Frontal cortex (tissue), 4 donors: ENCODE data around the gene AADACL3. TPM values are rescaled to one million over a fixed set of nuclear protein-coding genes. Genes with fewer than 3 reads are reported as not detected.
"Not testable (repeated sequence)": the region's sequence is repeated elsewhere in the genome, so short reads cannot be mapped to it uniquely, and the experiment has no call there.

ENCODE experiments used
- DNase-seq, 2 donors: peaks; one replicate each; pipeline ENCODE4 v3.0.0; 2012; ENCODE audit warnings: low spot score in 2 of 2
- FAIRE-seq: peaks from 2 replicates; lab custom pipeline; 2012; peaks lifted over from hg19 to GRCh38; lab: Jason Lieb, UNC
- total RNA-seq: library from RNA; depleted of rRNA; stranded (reverse); fragments of >200 nt; gene quantifications from one replicate; pipeline ENCODE4 v1.2.3, GENCODE V29; 2014
- donor health status: control.
- donor health status: control.
- donor health status: control.

Gene AADACL3
- total RNA-seq, 1 donor from 2014 or later = not detected

DNA sequence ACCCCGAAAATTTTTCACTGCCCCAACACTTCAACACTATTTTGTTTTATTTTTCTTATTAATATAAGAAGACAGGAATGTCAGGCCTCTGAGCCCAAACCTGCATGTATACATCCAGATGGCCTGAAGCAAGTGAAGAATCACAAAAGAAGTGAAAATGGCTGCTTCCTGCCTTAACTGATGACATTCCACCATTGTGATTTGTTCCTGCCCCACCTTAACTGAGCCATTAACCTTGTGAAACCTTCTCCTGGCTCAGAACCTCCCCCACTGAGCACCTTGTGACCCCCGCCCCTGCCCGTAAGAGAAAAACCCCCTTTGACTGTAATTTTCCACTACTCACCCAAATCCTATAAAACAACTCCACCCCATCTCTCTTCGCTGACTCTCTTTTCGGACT, 2.3 kb upstream of the AADACL3 start:
- FAIRE-seq, DNase-seq: not testable (repeated sequence)

DNA sequence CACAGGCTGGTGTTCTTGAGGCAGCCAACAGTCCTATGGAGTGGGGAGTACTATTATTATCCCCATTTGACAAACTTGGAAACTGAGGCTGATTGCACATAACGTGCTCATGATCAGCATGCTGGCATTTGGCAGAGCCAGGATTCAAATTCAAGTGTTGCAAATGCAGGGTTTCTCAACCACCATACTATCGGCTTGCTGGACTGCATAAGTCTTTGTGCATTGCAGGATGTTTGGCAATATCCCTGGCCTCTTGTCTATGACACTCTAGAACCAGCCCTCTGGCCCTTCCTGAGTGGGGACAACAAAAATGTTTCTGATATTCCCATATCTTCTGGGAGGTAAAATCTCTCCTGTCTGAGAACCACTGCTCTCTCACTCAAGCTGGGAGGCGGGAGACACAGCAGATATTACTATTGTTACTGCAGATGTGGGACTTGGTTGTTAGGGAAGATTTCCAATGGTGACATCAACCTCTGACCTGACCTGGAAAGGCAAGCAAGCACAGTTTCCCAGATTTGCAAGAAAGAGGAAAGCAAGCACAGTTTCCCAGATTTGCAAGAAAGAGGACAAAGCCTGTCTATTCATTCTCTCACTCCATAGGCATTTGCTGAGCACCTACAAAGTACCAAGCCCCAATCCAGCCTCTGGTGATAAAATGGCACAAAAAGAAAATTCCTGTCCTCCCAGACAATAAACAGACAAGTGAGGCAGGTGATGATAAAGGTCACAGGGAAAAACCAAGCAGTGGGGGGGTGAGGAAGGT, 1.0 kb upstream of the AADACL3 start:
- no peak for FAIRE-seq
- DNase-seq = no peak

GRCh38 chr1:12717301-12717838, 1.5 kb downstream of the AADACL3 start:
- FAIRE-seq = no peak
- DNase-seq = no peak

GRCh38 chr1:12722626-12723025, 6.7 kb downstream of the AADACL3 start:
- FAIRE-seq = no peak
- DNase-seq = no peak

- FAIRE-seq (no peak), DNase-seq (no peak)
Measured at GRCh38 chr1:12728391-12728790, 12.5 kb downstream of the AADACL3 start.

- DNase-seq = no peak
- no peak for FAIRE-seq
Measured at GRCh38 chr1:12730156-12730555, 14.2 kb downstream of the AADACL3 start.

GRCh38 chr1:12731084-12731483, 15.2 kb downstream of the AADACL3 start:
- not testable (repeated sequence) for DNase-seq, FAIRE-seq

DNA sequence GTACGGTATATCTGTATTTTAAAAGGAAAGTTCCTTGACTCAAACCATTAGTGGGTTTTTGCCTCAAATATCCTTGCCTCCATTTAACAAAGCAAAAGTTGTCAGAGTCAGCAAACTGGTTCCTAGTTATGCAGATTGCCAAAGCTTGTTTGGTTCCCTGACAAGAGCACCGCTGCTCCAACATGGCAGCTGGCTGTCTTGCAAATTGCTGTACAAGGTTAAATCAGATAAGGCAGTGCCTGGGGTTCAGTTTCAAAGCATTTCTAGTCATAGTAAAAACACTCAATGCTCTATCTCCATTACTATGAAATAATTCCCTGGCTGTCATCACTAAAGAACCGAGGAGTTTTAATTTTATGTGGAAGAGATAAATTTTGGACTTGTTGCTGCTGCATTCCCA, 18.7 kb downstream of the AADACL3 start:
- no peak for FAIRE-seq
- no peak for DNase-seq

- no peak for FAIRE-seq
- no peak for DNase-seq
Measured at GRCh38 chr1:12738934-12739333, 23.0 kb downstream of the AADACL3 start.

DNA sequence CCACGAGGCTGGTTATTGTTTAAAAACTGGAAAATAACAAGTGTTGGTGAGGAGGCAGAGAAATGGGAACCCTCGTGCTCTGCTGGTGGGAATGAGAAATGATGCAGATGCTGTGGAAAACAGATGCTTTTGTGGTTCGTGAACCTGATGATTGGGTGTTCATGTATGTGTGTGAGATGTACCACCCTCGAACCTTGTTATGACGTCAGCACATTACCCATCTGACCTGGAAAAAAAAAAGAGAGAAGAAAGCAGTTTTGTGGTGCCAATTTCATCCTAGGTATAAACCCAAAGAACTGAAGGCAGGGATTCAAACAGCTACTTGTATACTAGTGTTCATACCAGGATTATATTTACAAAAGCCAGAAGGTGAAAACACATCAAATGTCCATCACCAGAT, 23.7 kb downstream of the AADACL3 start:
- no peak for FAIRE-seq
- DNase-seq = no peak

DNA sequence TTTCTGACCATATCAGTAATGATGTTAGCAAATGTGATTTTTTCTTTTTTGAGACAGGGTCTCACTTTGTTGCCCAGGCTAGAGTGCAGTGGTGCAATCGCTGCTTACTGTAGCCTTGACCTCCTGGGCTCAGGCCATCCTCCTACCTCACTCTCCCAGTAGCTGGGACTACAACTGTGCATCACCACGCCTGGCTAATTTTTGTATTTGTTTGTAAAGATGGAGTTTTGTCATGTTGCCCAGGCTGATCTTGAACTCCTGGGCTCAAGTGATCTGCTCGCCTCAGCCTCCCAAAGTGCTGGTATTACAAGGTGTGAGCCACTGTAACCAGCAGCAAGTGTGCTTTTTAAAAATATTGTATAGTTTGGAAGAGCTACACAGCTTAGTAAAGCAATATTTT, 26.0 kb downstream of the AADACL3 start:
- no peak for DNase-seq
- no peak for FAIRE-seq

GRCh38 chr1:12745126-12745991, 29.4 kb downstream of the AADACL3 start:
- FAIRE-seq (no peak), DNase-seq (no peak)

DNA sequence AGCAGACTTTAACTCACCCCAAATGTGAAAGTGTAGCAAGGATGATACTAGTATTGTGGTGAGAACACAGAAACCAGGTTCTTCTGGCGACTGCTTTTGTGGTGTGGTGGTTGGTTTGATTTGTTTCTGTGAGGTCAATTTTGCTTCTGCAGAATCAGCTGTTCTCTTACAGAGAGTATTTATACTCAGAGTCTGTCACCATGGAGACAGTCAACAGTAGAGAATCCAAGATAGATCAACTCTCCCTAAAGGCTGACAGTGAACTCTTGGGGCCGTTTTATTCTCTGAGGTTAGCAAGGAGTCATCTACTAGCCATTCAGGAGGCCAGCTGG, 30.0 kb downstream of the AADACL3 start, which contains the start of gene CFAP107:
CFAP107 (plus strand) TSS at position 209 of the 332 bp plus-strand sequence. CDS start 231 bp downstream, outside the sequence.
- FAIRE-seq (no peak), DNase-seq (no peak)

GRCh38 chr1:12748778-12749355, 33.0 kb downstream of the AADACL3 start:
- FAIRE-seq = no peak
- DNase-seq = no peak

GRCh38 chr1:12754738-12755137, 38.8 kb downstream of the AADACL3 start:
- FAIRE-seq (no peak), DNase-seq (no peak)

DNA sequence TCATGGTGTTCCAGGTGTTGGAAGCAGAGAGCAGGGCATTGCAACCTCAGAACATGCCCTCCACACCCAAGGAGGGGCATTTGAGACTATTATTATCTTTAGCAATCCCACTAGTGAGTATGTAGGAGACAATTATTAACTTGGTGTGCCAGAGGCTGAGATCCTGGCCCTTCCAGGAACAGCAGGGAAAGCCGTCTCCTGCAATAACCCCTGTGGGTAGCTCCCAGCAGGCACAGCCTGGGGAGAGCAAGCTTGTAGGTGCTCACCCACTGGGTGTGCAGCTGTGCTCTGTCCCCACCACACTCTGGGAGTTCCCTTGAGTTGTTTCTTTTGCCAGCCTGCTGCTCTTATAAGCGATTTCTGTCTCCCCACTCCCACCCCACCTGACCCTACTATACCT, 40.4 kb downstream of the AADACL3 start:
- no peak for FAIRE-seq
- DNase-seq = no peak

DNA sequence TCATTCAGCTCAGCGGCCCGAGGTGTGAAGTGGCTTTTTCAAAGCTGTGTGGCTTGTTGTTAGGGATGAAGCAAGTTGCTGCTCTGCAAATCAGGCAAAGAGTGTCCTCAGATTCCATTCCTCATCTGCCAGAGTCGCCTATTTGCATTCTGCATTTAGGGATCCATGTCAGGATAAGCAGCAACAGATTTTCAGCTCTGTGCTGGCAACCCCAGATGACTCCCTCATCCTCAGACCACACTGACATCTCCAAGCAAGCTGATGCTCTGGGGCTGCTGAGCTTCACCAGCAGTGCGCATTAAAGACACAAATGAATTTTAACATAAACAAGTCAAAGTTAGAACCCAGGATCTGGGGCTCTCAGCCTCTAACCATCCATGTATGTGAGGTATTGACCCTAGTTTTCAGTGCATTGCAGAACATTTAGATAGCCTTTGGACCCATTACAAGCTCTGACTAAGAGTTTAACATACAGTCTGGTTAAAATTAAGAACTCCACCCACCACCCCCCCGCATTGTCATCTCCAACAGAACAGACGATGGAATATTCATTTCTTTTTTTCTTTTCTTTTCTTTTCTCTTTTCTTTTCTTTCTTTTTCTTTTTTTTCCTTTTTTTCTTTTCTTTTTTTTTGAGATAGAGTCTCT, 41.0 kb downstream of the AADACL3 start:
- FAIRE-seq = no peak
- no peak for DNase-seq

DNA sequence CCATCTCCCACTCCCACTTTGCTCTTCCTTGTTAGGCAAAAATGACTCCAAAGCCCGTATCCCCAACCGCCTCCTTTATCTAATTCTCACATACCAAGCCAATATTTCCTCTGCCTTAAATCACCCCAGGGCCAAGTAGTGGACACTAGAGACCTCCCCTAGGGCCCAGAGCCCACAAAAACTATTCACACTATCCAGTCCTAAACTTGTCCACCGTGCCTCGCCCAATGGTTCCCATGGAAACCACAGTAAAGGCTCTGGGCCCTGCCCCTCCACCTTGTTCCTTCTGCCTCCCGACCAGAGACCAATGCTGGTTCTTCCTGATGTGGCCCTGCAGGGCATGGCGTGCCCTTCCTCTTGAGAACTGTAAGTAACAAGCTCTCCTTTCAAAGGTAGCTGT, 41.9 kb downstream of the AADACL3 start:
- DNase-seq = no peak

GRCh38 chr1:12760256-12760795, 44.4 kb downstream of the AADACL3 start:
- no peak for DNase-seq
- FAIRE-seq = no peak

More for the DNA sequence above, 41.9 kb downstream of the AADACL3 start:
- no peak for FAIRE-seq

DNA sequence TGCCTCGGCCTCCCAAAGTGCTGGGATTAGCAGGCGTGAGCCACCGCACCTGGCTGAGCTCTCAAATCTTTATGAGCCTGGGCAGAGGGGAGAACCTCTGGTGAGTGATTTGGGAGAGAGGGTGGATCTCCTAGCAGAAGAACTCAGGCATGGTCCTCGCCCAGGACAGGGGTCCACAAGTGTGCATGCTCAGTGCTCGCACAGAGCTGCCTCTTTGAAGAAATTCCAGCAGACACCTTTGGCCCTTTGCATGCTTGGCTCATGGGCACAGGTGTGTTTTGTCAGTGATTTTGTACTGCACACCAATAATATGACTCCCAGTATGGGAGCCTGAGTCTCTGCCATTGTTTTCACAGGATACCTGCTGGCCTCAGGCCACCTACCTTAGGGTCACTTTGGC, 45.9 kb downstream of the AADACL3 start:
- no peak for FAIRE-seq
- no peak for DNase-seq
